ENCODE data around the gene IL1RAPL2.

DNA sequence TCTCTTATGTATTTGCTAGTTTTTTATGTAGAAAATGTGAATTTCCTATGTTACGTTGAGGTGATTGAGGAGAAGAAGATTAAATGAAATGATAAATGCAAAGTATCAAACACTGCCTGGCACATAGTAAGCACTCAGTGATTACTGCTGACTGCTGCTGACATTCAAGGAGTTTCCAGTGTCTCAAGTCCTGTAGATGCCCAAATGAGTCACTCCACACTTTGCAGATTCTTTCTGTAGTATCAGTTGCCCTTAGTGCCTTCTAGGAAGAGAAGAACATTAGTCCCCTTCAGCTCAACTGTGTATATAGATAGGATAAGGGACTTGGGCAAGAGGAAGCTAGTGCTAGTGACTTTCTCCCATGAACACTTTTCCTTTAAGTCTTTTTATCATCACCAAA is 895.0 kb downstream of the IL1RAPL2 start:
- TF ChIP-seq, protein P1, sequence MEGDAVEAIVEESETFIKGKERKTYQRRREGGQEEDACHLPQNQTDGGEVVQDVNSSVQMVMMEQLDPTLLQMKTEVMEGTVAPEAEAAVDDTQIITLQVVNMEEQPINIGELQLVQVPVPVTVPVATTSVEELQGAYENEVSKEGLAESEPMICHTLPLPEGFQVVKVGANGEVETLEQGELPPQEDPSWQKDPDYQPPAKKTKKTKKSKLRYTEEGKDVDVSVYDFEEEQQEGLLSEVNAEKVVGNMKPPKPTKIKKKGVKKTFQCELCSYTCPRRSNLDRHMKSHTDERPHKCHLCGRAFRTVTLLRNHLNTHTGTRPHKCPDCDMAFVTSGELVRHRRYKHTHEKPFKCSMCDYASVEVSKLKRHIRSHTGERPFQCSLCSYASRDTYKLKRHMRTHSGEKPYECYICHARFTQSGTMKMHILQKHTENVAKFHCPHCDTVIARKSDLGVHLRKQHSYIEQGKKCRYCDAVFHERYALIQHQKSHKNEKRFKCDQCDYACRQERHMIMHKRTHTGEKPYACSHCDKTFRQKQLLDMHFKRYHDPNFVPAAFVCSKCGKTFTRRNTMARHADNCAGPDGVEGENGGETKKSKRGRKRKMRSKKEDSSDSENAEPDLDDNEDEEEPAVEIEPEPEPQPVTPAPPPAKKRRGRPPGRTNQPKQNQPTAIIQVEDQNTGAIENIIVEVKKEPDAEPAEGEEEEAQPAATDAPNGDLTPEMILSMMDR (IDR thresholded peaks at IDR 0.05), result no peak
- no peak for TF ChIP-seq POLR2A (IDR thresholded peaks at IDR 0.05)

Measured in heart left ventricle (tissue), 13 donors.